ENCODE measurements around the gene FKBP1A.

DNA sequence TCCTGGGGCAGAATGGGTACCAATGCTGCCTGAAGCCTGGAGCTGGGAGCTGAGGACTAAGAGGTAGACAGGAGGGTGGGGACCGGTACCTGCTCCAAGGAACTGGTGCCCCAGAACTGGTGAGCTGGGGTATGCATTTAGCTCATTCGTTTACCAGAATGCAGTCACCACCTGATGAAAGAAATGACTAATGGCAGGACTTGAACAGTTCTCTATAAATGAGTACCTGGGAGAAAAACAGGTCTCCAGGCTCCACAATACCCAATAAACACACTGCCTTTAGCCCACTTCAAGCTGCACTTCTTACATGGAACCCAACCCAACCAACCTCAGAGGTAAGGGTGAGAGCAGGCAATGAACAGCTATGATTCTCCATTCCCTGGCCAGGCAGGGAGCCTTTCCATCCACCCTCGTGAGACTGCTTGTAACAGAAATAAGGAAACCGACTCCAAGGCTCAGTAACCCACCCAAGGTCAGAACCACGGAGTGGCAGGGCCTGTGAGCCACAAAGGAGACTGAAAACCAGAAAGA is 15.4 kb downstream of the FKBP1A start:
- TF ChIP-seq, protein P1, sequence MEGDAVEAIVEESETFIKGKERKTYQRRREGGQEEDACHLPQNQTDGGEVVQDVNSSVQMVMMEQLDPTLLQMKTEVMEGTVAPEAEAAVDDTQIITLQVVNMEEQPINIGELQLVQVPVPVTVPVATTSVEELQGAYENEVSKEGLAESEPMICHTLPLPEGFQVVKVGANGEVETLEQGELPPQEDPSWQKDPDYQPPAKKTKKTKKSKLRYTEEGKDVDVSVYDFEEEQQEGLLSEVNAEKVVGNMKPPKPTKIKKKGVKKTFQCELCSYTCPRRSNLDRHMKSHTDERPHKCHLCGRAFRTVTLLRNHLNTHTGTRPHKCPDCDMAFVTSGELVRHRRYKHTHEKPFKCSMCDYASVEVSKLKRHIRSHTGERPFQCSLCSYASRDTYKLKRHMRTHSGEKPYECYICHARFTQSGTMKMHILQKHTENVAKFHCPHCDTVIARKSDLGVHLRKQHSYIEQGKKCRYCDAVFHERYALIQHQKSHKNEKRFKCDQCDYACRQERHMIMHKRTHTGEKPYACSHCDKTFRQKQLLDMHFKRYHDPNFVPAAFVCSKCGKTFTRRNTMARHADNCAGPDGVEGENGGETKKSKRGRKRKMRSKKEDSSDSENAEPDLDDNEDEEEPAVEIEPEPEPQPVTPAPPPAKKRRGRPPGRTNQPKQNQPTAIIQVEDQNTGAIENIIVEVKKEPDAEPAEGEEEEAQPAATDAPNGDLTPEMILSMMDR (IDR thresholded peaks at IDR 0.05): no peak
- no peak for TF ChIP-seq POLR2A (IDR thresholded peaks at IDR 0.05)

All from testis (tissue), 2 donors.